Colonic mucosa (tissue), 4 donors: Measurements from ENCODE around the gene PRKCB. TPM values are rescaled to one million over a fixed set of nuclear protein-coding genes. Genes with fewer than 3 reads are reported as not detected.

ENCODE experiments used
- DNase-seq: peaks from one replicate; pipeline ENCODE4 v3.0.0-alpha.2; 2020
- H3K27ac ChIP-seq: fragments of 200-600 bp; one replicate; pipeline ENCODE4 v1.8.0; 2021
- H3K27me3 ChIP-seq: fragments of 200-600 bp; one replicate; pipeline ENCODE4 v1.8.0; 2021
- H3K36me3 ChIP-seq: fragments of 200-600 bp; one replicate; pipeline ENCODE4 v1.8.0; 2021
- H3K4me1 ChIP-seq: fragments of 200-600 bp; one replicate; pipeline ENCODE4 v1.8.0; 2021; ENCODE audit warnings: mild to moderate bottlenecking
- H3K4me3 ChIP-seq: fragments of 200-600 bp; one replicate; pipeline ENCODE4 v1.8.0; 2021
- H3K9ac ChIP-seq, 2 donors: one replicate each; pipeline ENCODE4 v1.7.0; 2013; ENCODE audit warnings: control low read depth in 2 of 2, low read depth in 2 of 2, low read length in 2 of 2
- H3K9me3 ChIP-seq: fragments of 200-600 bp; one replicate; pipeline ENCODE4 v1.8.0; 2021
- CTCF ChIP-seq: fragments of 200-600 bp; IDR thresholded peaks from one replicate; pipeline ENCODE4 v1.8.0; 2022; ENCODE audit warnings: antibody characterized with exemption, mild to moderate bottlenecking
- intact Hi-C: fragments of 100-400 bp; cut with DNase I; formaldehyde crosslinking; loops from one replicate; pipeline ENCODE4 v1.14.1; 2022
- total RNA-seq, 2 donors: library from RNA; stranded (reverse); fragmentation: NEBNext Ultra II Directional in 1 of 2; extraction: Animal tissue kit (Norgen Biotek cat#: 25700) in 1 of 2; gene quantifications; one replicate each; pipeline ENCODE4 v1.2.1, GENCODE V29; 2021
- donor health status: healthy.
- donor health status: DM: no; HTN: no; CAD: no.
- donor health status: DM: no; HTN: no; CAD: no.

The PRKCB gene
- total RNA-seq, 2 donors from 2014 or later: 2.5 to 10.7 TPM

GRCh38 chr16:24125214-24125613 lies 289.4 kb downstream of the PRKCB start:
- Histone ChIP-seq H3K27ac (no peak overlapping the region), H3K36me3 (no peaks in the 10 kb centered on the region), H3K4me3 (no peak overlapping the region), H3K9ac (no peak overlapping the region), H3K27me3 (no peaks in the 10 kb centered on the region), H3K9me3 (no peaks in the 10 kb centered on the region), H3K4me1 (no peaks in the 10 kb centered on the region)
- no peak for TF ChIP-seq CTCF
- no peak for DNase-seq
- intact Hi-C loops: no loop called here

DNA sequence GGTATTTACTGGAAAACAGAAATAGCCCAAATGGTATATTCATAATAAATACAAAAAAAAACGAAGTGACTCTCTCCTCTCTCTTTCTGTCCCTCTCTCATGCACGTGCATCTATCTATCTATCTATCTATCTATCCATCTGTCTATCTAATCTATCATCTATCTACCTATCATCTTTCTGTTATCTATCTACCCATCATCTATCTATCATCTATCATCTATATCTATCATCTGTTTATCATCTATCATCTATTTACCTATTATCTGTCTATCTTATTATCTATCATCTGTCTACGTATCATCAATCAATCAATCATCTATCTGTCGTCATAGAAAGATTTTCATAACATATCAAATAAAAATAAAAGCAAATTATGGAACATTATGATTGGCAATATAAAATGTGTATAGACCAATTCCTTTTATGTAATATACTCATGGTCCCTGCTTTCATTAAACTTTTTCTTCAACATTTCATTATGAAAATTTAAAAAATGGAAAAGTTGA lies 293.7 kb downstream of the PRKCB start:
- intact Hi-C loops: no loop called here
- Histone ChIP-seq H3K9me3 (no peaks in the 10 kb centered on the region), H3K4me1 (no peaks in the 10 kb centered on the region), H3K4me3 (no peak overlapping the region), H3K9ac (no peak overlapping the region), H3K27me3 (no peaks in the 10 kb centered on the region), H3K27ac (no peak overlapping the region), H3K36me3 (no peaks in the 10 kb centered on the region)
- no peak for TF ChIP-seq CTCF
- DNase-seq: no peak

DNA sequence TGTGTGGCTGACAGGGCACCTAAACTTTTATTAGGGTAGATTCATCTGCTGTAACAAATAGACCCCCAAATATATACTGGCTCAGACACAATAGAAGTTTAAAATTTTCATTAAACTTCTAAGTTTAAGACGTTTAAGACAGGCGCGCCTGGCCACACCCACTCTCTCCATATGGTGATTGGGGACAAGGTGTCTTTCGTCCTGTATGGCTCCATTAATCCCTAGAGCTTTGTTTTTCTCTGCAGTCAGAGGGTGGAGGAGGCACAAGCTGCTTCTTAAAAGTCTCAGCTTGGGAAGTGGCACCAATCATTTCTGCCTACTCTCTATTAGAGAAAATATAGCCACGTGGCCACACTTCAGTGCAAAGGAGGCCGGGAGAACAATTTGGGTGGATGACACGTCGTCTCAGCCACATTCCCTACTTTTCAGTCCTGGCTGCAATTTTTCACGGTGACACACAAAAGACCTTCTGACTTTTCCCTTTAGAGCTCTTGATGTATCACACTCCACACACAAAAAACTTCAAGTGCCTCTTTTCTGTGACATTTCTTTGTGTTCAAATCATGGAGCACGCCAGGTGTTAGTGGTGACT lies 294.8 kb downstream of the PRKCB start:
- Histone ChIP-seq H3K4me1 (no peaks in the 10 kb centered on the region), H3K27me3 (no peaks in the 10 kb centered on the region), H3K9me3 (no peaks in the 10 kb centered on the region), H3K9ac (no peak overlapping the region), H3K36me3 (no peaks in the 10 kb centered on the region), H3K27ac (no peak overlapping the region), H3K4me3 (no peak overlapping the region)
- no peak for DNase-seq
- intact Hi-C loops: no loop called here
- TF ChIP-seq CTCF: no peak

DNA sequence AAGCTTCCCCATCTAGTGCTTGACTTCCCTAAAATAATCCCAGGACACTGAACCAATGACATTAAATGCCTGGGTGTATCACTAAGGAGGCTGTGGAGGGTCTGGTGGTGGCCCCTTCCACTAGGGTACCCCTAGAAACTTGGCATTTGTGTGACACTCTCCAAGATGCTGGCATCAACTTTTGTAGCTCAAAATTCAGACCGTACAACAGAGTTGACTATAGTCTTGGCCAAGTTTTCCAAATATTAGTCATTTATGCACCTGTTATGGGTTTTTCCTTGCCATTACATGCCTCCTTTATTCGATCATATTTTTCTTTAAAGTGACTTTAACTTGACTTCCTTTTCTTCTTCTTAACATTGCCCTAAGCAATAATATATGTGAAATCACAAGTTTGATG lies 295.5 kb downstream of the PRKCB start:
- DNase-seq: no peak
- Histone ChIP-seq H3K9ac (no peak overlapping the region), H3K9me3 (no peaks in the 10 kb centered on the region), H3K4me1 (no peaks in the 10 kb centered on the region), H3K27ac (no peak overlapping the region), H3K36me3 (no peaks in the 10 kb centered on the region), H3K27me3 (no peaks in the 10 kb centered on the region), H3K4me3 (no peak overlapping the region)
- intact Hi-C loops: no loop called here
- TF ChIP-seq CTCF: no peak

DNA sequence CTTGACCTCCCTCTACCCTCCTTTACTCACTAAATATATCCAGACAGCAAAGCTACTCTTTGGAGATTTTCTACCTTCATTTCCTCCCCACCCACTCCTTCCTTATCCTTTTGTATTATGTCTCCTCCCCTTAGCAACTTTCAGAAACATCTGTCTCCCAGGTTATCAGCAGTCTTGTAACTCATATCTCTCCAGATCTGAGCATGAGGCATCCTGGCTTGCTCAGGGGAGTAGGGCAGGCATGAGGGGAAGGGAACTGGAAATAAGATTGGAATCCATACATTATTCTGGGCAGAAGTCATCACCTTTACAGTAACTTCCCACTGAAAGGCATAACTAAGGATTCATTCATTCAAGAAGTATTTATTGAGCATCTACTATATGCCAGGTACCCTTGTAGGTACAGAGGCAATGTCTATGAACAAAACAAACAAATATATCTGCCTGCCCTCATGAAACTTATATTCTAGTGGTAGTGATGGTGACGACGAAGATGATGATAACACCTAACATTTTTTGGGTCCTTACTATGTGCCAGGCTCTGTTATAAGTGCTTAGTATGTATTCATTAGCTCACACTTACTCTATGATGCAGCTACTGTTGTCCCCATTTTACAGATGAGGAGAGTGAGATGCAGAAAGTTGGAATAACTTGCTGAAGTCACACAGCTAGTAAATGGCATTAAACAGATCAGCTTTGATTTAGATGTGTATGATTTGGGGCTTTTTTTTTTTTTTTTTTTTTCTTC lies 296.4 kb downstream of the PRKCB start:
- Histone ChIP-seq H3K36me3 (no peaks in the 10 kb centered on the region), H3K27me3 (no peaks in the 10 kb centered on the region), H3K27ac (no peak overlapping the region), H3K9ac (no peak overlapping the region), H3K9me3 (no peaks in the 10 kb centered on the region), H3K4me3 (no peak overlapping the region), H3K4me1 (no peaks in the 10 kb centered on the region)
- intact Hi-C loops: no loop called here
- TF ChIP-seq CTCF: no peak
- no peak for DNase-seq
